Fibroblast of the aortic adventitia (primary cell): ENCODE measurements around the gene TOGARAM1. TPM values are rescaled to one million over a fixed set of nuclear protein-coding genes. Genes with fewer than 3 reads are reported as not detected.

Source experiments
- DNase-seq: peaks from one replicate; pipeline ENCODE4 v3.0.0-alpha.2; 2010; ENCODE audit warnings: low read depth
- H3K4me3 ChIP-seq: 2 replicates; pipeline ENCODE4 v1.5.1; 2011; ENCODE audit warnings: low read depth, mild to moderate bottlenecking, control low read depth, low read length, moderate library complexity
- small RNA-seq: library from RNA; depleted of rRNA; stranded (forward); fragments of <200 nt; gene quantifications from one replicate; pipeline ENCODE3, GENCODE V24; 2012
- total RNA-seq: library from RNA; depleted of rRNA; stranded (reverse); fragments of >200 nt; gene quantifications from 2 replicates; pipeline ENCODE4 v1.2.3, GENCODE V29; 2012; ENCODE audit warnings: low replicate concordance
- TF ChIP-seq, protein P1 (sequence below): IDR thresholded peaks from 2 replicates; pipeline ENCODE4 v1.5.1; 2011; ENCODE audit warnings: mild to moderate bottlenecking, low read length, control low read depth, inconsistent platforms; ENCODE audit not compliant: insufficient read depth

The TOGARAM1 gene
- total RNA-seq, 1 donor: 34.0 TPM

DNA sequence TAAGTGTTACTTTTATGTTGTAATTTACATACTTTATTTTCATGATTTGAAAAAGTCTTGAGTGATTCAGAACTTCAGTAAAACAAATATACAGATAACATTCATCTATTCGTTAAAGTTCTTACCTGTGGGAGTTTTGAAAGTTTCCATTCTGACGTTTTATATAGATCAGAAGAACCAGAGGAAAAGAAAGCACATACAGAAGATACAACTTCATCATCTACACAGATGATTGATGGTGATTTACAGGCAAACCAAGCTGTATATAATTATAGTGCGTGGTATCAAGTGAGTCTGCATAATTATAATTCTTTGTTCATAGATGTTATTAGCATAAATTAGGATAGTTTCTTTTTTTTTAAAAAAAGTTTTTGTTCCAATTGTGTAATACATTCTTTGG lies 152.3 kb downstream of the TOGARAM1 start:
- H3K4me3 ChIP-seq: no peak overlapping the region
- no peak for DNase-seq
- TF ChIP-seq, protein P1, sequence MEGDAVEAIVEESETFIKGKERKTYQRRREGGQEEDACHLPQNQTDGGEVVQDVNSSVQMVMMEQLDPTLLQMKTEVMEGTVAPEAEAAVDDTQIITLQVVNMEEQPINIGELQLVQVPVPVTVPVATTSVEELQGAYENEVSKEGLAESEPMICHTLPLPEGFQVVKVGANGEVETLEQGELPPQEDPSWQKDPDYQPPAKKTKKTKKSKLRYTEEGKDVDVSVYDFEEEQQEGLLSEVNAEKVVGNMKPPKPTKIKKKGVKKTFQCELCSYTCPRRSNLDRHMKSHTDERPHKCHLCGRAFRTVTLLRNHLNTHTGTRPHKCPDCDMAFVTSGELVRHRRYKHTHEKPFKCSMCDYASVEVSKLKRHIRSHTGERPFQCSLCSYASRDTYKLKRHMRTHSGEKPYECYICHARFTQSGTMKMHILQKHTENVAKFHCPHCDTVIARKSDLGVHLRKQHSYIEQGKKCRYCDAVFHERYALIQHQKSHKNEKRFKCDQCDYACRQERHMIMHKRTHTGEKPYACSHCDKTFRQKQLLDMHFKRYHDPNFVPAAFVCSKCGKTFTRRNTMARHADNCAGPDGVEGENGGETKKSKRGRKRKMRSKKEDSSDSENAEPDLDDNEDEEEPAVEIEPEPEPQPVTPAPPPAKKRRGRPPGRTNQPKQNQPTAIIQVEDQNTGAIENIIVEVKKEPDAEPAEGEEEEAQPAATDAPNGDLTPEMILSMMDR: no peak

DNA sequence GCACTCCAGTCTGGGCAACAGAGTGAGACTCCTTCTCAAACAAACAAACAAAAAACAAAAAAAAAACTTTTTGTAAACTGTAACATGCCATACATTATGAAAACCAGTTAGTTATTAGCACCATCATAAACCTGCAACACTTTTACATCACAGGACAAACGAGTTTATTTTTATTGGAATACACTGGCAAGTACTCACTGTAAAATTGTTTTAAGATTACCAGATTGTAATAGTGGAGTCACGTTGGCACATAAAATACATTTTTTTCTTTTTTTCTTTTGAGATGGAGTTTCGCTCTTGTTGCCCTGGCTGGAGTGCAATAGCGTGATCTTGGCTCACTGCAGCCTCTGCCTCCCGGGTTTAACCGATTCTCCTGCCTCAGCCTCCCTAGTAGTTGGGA lies 156.6 kb downstream of the TOGARAM1 start:
- TF ChIP-seq, protein P1: no peak
- no peak overlapping the region for H3K4me3 ChIP-seq
- DNase-seq: no peak

DNA sequence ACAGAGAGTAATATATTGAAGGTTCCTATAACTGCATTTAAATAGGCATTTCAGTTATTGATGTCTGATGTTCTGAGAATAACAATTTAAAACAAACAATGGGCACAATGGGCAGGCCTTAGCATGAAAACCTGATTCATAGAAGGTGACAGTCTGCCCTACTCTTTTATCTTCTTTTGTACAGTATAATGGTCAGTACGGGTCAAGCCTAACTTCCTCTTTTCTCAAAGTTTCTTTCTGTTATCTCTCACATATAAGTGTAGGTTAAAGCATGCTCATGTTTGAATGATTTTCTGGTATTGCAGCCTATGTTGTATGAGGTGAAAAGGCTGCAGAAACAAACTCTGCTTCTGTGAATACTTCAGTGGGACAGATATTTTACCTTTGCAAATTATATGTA lies 158.1 kb downstream of the TOGARAM1 start:
- DNase-seq: no peak
- H3K4me3 ChIP-seq: no peak overlapping the region
- TF ChIP-seq, protein P1: no peak

DNA sequence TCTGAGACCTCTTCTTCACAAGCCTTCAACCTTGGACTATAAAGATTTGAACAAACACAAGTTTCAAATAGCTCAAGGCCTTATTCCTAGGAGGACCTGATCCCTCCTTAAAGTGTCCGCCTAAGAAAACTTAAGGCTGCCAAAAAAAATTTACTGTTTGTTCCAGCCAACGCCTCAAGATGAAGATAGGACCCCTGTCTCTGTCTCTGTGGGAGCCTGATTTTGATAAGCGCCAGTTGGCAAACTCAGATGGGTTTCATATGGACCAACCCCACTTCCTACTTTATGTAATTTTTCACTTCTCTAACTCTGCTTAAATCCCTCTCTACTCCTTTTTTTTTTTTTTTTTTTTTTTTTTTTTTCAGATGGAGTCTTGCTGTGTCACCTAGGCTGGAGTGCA lies 161.3 kb downstream of the TOGARAM1 start:
- no peak for DNase-seq
- H3K4me3 ChIP-seq: no peak overlapping the region
- TF ChIP-seq, protein P1: no peak

Small RNAs within 50 kb of the gene (small RNA-seq; reads per million reads assigned to genes)
- gene RF00151: not detected
- 10,922 reads per million, percentile 100 among the genes with 10 or more reads in this experiment for gene SNORD127

Other genes with a start within 250 kb of the TOGARAM1 start
- 14.2 and 21.5 TPM in 2 replicates for gene KLHL28, start 243 bp upstream of the TOGARAM1 start, total RNA-seq
- 24.8 and 32.7 TPM in 2 replicates for gene PRPF39, start 121.9 kb downstream of the TOGARAM1 start, total RNA-seq
- gene FKBP3, start 172.3 kb downstream of the TOGARAM1 start, total RNA-seq: 21.7 and 41.3 TPM in 2 replicates
- 12.7 and 13.9 TPM in 2 replicates for gene FANCM, start 173.7 kb downstream of the TOGARAM1 start, total RNA-seq